Embryonic facial prominence (tissue), 1 donor: ENCODE measurements around the gene ADAMTS12.
"Not testable (repeated sequence)": the region's sequence is repeated elsewhere in the genome, so short reads cannot be mapped to it uniquely, and the experiment has no call there.

Experiments
- DNase-seq: peaks from one replicate; pipeline ENCODE4 v3.0.0-alpha.2; 2016; ENCODE audit errors: extremely low spot score

The ADAMTS12 gene

DNA sequence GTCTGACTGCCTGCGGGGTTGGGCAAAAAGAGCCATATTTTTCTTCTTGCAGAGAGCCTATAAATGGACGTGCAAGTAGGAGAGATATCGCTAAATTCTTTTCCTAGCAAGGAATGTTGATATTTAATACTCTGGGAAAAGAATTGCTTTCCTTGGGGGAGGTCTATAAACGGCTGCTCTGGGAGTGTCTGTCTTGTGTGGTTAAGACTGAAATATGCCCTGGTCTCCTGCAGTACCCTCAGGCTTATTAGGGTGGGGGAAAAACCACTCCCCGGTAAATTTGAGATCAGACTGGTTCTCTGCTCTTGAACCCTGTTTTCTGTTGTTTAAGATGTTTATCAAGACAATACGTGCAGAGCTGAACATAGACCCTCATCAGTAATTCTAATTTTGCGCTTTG, 14.5 kb upstream of the ADAMTS12 start:
- DNase-seq, result not testable (repeated sequence)

DNA sequence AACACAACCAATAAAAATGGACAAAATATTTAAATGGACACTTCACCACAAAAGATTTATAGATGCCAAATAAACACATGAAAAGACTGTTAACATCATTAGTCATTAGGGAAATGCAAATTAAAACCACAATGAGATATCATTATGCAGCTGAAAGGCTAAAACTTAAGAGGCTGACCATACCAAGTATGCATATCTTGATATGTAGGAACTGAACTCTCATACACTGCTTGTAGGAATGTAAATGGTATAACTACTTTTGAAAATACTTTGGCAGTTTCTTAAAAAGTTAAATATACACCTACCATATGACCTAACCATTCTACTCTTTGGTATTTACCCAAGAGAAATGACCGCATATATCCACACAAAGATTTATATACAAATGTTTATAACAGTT, 13.6 kb upstream of the ADAMTS12 start:
- no peak for DNase-seq

DNA sequence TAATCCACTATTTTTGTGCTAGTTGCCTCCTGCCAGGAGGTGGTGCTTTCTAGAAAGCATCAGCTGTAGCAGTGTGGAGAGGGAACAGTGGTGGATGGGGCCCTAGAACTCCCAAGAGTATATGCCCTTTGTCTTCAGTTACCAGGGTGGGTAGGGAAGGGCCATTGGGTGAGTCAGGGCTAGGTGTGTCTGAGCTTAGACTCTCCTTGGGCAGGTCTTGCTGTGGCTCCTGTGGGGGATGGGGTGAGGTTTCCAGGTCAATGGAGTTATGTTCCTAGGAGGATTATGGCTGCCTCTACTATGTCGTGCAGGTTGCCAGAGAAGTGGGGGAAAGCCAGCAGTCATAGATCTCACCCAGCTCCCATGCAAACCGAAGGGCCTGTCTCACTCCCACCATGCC, 11.3 kb upstream of the ADAMTS12 start:
- DNase-seq, result no peak

DNA sequence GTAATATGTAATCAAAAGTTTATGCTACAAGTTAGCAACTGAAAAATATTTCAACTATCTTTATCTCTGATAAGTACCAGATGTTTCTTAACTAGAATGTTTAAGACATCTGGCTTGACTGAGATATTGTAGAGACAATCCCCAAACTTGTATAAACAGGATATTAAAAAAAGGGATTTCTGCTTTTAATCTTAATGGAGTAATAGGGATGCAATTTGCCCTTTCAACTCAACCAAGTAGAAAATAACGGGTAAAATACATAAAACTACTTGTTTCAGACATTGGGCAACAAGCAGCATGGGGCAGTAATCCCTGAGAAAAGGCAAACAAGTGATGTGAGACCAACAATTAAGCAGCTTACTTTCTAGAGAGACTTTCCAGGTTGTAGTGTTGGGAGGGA, 9.4 kb upstream of the ADAMTS12 start:
- DNase-seq, result no peak

DNA sequence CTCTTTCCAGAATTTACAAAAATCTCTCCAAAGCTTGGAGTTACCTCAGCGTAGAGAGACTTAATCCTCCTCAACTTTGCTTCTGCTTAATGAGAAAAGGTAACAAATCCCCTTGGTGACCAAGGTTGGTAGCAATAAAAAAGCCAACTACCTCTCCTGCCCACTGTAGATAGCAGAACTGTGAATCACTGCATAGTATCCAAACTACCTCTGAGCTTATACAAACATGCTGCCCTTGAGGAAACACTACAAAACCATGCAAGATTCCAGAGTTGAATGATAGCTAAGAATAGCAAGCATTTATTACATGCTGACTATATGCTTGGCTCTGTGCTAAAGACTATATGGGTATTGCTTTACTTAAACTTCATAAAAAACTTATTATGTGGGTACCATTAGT, 2.8 kb upstream of the ADAMTS12 start:
- no peak for DNase-seq

DNA sequence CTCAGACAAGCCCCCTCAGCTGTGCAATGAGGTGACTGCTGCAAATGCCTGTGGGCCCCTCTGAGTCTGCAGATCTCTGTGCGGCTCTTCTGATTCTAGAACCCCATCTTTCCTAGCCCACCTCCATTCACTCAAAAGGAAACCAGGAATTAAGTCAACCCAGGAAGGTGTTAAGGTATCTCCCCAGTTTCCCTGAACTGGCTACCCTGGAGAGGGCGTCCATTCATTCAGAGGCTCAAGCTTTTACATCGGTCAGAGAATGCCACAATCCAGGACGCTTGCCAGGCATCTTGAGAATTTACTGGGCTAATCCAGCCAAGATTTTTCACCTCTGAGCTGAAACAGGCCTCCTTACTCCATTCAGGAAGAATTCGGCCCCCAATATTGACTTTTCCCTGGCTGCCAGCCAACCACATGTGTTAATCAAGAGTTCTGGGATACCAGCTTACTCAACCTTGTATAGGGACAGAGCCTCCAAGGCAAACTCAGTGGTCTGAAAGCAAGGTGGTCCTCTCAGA, 889 bp upstream of the ADAMTS12 start:
- peak; percentile 10 for DNase-seq

DNA sequence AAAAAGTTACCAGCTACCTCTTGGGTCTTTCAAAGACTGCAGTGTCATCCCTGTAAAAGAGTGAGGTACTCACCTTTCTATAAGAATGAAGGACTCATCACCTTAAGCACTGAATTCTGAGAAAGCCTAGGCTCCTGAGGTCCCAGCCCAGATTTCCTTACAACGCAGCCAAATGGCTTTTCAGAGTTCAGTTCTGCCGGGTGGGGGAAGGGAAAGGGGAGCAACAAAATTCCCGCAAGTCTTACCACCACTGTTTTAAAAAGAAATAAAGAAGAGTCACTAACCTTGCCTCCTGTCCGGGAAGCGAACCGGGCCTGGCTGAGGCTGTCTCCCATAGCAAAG, 373 bp downstream of the ADAMTS12 start:
- no peak for DNase-seq

DNA sequence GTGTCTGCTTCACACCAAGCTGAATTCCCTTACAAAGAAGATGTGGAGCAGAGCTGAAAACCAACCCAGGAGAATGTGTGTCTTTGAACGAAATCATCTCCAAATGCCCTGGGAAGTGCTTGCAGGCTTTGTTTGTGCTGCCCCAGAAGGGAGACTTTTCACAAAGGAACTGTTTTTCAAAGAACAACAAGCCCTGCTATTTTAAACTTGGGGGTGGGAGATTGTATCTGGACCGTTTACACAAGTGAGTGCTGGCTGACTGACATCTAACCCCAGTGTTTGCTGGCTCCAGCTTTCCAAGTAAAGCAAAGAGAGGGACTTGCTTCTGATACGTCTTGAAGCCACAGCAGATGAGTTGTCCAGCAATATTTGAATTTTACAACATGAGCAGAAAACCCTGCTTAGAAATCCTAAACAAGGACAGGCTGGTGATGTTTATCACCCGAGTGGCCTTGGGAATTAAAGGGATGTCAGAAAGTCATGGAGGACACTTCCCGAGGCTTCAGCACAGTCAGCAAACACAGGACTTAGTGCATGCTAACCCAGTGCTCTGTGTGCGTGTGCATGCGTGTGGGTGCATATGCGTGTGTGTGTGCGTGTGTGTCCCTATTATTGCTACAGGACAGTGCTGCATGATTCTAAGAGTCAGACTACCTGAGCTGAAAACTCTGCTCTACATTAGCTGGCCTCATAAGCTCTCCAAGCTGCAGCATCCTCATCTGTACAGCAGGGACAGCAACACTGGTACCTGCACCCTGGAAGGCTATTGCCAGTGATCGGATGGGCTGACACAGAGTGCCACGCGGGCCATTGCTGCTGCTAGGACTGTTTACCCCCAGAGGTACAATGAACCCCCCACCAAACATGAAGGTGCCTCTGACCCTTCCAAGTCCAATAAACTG, 1.4 kb downstream of the ADAMTS12 start:
- no peak for DNase-seq

DNA sequence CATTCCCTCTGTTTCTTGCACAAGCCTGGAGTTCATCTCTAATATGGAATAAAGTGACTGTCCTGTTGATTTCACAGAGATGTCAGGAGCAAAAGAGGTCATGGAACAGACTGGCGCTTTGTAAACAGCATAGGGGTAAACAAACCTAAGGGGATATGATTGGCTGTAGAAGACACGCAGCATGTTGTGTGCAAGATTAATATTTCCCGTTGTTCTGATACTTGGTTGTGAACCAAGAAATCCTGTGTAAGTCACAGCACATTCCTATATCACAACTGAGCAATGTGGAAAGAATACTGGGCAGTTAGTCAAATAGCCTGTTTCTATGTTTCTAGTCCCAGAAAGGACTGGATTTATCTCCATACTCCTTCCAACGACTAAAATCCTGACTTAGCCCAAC, 3.2 kb downstream of the ADAMTS12 start:
- no peak for DNase-seq

DNA sequence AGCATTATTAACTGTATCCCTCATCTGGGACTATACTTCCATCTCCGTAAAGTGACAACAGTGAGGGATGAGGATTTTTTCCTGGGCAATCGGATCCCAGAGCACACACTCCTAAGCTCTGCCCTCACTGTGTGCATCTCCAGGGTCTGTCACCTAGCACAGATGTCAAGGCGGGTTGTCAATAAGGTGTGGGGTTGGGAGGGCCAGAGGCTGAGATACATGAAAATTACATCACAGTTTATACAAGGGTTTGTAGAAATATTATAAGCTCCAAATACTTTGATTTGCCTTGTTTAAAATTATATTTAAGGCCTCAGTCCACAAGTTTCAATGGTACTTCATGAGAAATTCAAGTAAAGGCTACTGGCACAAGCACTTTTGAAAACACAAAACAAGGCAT, 4.5 kb downstream of the ADAMTS12 start:
- DNase-seq, result no peak

DNA sequence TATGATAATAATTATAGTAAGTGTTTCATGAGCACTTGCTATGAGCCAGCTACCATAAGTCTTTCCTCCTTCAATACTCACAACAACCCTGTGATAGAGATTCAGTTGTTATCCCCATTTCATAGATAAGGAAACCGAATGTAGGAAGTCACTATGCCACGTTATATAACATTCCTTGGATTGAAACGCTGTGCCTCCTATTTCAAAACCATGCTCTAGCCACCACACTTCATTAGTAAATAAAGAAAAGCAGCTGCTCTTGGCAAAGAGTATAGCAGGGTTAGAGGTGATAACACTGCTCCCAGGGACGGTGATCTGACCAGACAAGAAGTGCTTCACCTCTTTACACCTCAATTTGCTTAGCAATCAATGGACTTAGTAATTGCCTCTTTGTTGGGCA, 5.5 kb downstream of the ADAMTS12 start:
- DNase-seq, result no peak

DNA sequence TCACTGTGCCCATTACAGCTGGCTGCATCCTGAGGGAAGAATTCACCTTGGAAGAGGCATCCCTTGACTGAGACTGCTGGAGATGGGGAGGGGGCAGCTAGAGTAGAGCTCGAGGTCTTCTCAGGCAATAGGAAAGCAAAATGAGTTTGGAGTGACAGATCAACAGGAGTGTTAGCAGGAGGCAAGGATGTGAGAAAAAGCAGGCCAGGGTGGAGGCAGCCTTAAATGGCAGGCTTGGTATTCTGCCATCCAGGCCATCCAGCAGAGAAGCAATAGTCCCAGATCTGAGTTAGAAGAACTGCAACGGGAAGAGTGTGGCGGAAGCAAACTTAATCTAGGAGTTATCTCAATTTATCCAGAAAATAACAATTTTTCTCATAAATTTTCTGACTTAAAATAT, 6.1 kb downstream of the ADAMTS12 start:
- DNase-seq, result no peak

DNA sequence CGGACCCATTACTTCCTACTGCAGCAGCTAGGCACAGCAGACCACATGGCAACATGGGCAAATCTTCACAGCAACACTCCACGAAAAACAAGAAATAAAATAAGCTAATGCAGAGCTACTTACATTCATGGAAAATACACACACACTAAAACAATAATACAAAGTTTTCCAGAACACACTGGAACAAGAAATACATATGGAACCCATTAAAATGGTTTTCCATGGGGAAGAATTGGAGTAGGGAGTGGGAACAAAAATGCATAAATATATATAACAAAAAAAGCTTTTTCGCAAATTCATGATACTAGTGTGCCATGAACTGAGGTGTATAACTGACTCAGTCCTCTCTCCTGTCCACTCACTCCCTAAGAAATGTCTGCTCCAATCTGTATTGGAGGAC, 8.3 kb downstream of the ADAMTS12 start:
- DNase-seq, result no peak

DNA sequence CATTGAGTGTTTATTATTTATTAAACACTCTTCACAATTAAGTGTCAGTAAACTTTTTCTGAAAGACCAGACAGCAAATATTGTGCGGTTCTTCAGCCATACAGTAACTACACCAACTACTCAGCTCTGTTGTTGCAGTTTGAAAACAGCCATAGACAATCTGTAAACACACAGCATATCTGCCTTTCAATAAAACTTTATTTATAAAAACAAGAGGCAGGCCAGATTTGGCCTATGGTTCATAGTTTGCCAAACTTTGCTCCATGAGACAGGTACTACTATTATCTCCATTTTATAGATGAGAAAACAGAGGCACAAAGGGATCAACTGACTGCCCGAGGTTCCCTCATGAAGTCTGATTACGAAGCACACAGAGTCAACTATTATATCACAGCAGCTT, 11.5 kb downstream of the ADAMTS12 start:
- no peak for DNase-seq

DNA sequence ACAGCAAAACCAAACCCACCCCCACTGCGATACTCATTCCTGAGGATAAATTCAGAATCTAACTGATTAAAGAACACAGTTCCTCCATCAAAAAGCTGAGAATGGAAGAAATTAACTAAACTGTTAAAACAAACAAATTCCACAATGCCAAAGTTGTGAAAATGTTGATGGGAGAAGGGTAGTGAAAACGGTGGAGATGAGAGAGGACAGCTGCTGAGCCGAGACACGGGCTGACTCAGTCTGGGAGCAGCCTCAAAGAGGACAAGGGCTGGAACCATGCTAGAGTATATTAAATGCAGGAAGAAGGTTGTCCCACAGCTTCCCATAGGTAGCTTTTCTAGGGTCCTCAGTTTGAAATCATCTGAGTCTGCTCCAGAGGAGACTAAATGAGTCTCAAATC, 14.3 kb downstream of the ADAMTS12 start:
- no peak for DNase-seq

DNA sequence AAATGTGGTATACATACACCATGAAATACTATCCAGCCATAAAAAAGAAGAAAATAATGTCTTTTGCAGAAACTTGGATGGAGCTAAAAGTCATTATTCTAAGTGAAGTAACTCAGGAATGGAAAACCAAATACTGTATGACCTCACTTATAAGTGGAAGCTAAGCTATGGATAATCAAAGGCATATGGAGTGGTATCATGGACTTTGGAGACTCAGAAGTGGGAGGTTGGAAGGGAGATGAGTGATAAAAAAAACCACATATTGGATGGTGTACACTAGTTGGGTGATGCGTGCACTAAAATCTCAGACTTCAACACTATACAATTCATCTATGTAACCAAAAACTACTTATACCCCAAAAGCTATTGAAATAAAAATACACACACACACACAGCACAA, 24.5 kb downstream of the ADAMTS12 start:
- no peak for DNase-seq

DNA sequence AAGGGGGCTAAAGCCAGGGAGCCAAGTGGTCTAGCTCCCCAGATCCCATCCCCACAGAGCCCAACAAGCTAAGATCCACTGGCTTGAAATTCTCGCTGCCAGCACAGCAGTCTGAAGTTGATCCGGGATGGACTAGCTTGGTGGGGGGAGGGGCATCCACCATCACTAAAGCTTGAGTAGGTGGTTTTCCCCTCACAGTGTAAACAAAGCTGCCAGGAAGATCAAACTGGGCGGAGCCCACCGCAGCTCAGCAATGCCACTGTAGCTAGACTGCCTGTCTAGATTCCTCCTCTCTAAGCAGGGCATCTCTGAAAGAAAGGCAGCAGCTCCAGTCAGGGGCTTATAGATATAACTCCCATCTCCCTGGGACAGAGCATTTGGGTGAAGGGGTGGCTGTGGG, 32.6 kb downstream of the ADAMTS12 start:
- not testable (repeated sequence) for DNase-seq

DNA sequence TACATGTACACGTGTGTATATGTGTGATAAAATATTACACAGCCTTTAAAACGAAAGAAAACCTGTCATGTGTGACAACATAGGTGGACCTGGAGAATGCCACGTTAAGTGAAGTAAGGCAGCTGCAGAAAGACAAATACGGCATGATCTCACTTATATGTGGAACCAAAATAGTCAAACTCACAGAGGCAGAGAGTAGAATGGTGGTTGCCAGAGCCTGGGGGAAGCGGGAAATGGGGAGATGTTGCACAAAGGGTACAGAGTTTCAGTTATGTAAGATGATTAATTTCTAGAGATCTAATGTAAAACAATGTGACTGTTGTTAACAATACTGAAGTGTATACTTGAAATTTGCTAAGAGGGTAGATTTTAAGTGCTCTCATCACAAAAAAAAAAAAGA, 34.8 kb downstream of the ADAMTS12 start:
- DNase-seq, result no peak

DNA sequence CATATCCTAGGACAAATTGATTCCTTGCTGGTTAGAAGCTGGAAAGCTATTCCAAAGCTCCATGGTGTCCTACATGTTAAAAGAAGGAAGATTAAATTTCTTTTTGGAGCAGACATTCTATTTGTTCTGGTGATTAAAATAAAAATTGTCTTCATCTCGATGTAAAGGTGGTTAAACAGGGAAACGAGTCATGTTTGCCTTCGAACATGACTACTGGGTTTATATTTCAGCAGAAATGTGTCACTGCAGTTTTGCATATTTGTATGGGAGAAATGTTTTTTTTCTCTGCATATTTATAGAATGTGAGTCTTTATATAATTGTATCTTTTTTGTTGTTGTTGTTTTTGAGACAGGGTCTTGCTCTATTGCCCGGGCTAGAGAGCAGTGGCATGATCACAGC, 36.4 kb downstream of the ADAMTS12 start:
- no peak for DNase-seq

DNA sequence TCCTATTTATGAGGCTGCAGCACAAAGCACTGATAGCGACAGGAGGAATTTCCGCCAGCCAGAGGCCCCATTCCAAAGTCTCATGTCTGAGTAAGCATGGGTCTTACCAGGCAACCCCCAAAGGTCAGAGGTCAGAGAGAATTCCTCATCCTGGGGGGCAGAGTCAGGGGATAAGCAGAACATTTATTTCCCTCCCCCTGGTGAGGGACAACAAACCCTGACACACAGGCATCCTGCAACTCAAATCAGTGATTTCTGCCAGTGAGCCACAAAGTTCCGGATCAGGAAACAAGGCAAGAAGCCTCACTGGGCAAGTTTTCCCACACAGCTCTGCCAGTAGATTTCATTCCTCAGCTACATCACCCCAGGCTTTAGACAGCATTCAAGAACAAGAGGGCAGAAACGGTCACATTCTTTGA, 37.0 kb downstream of the ADAMTS12 start:
- DNase-seq, result no peak

DNA sequence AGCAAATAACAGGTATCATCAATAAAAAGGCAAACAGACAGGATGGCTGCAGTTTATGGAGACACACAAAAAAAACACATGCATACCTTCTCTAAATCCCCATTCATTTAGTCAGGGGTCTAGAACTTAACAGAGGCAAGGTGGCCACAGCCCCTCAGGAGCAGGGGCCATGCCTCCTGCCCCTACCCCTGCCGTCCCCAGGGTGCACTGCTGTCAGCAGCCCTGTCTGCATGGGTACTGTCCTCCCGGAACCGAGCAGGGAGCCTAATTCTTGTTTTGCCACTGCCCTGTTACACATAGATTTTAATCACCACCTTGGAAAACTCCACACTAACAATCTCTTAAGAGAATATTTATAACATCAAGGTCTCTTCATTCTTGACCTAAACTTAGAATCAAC, 39.0 kb downstream of the ADAMTS12 start:
- DNase-seq, result no peak

DNA sequence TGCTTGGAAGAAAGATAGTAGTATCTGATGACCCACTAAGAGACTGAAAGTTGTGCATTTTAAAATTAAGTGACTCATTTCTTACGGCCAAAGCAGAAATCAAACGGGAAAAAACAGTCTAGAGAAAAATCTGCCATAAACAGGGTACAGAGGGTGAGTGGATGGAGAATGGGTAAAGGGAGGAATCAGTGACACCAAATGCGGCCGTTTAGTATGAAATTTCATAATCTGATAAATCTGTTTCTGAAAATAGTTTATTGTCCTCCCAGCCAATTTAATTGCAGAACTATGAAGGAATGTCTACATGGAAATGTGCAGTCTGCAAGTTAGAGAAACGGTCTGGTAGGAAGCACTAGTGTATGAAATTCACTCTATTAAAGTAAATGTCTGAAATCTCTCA, 39.5 kb downstream of the ADAMTS12 start:
- no peak for DNase-seq

DNA sequence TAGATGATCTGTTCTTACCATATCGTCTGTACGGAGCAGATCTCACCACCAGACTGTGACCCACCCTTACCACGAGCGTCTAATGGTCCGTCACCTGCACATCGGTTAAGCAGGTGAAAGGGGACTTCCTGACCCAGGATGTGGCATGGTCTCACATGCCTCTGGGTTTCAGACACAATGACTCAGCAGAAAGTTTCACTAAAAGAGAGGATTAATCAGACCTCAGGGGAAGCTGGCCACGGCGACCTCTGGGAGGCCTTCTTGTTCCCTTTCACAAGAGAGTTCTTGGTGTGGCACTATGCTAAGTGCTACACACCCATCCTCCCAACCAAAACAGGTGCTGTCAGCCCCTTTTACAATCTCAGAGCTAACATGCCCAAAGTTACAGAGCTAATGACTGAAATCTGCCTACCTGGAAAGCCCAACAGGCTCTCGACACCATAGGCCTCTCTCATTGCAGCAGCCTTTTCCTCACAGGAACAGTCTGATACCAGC, 41.6 kb downstream of the ADAMTS12 start:
- no peak for DNase-seq

DNA sequence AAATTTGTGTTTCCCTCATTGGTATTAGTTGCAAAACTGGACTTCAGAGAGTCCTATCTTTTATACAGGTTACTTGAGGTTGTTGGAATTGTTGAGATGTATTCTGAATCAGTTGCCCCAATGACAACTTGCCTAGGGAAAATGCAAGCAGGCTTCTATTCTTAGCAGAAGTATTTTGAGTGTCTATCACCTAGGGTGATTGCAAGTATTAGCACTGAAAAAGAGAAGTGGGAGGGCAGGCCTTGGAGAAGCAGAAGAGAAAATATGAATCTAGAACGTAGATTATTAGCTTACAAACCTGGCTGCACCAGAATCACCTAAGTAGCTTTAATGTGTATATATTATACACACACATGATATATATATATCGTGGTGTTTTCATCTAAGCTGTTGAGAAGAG, 43.2 kb downstream of the ADAMTS12 start:
- no peak for DNase-seq
